Measurements from ENCODE around the gene LEMD2.

The LEMD2 gene

GRCh38 chr6:33774774-33775173 is 14.2 kb downstream of the LEMD2 start:
- DNase-seq (ENCODE audit: low read depth in 2 of 2) = no peak

GRCh38 chr6:33772902-33773472 is 15.9 kb downstream of the LEMD2 start:
- DNase-seq (ENCODE audit: low read depth in 2 of 2) = no peak

GRCh38 chr6:33772082-33772830 is 16.7 kb downstream of the LEMD2 start:
- no peak for DNase-seq (ENCODE audit: low read depth in 2 of 2)

GRCh38 chr6:33771146-33772081 is 17.5 kb downstream of the LEMD2 start:
- peak; percentile 45 to 60 for DNase-seq (ENCODE audit: low read depth in 2 of 2)

- DNase-seq (ENCODE audit: low read depth in 2 of 2) = no peak
Measured at GRCh38 chr6:33770833-33771145, 18.1 kb downstream of the LEMD2 start.

- no peak for DNase-seq (ENCODE audit: low read depth in 2 of 2)
Measured at GRCh38 chr6:33770124-33770832, 18.7 kb downstream of the LEMD2 start.

- DNase-seq (ENCODE audit: low read depth in 2 of 2) = no peak
Measured at GRCh38 chr6:33769248-33769821, 19.6 kb downstream of the LEMD2 start.

GRCh38 chr6:33768644-33769120 is 20.2 kb downstream of the LEMD2 start:
- DNase-seq (ENCODE audit: low read depth in 2 of 2) = peak; percentile 71 to 80

- no peak for DNase-seq (ENCODE audit: low read depth in 2 of 2)
Measured at GRCh38 chr6:33766921-33767907, 21.7 kb downstream of the LEMD2 start.

- no peak for DNase-seq (ENCODE audit: low read depth in 2 of 2)
Measured at GRCh38 chr6:33765368-33765767, 23.6 kb downstream of the LEMD2 start.

GRCh38 chr6:33764036-33764435 is 24.9 kb downstream of the LEMD2 start:
- no peak for DNase-seq (ENCODE audit: low read depth in 2 of 2)

GRCh38 chr6:33763483-33763882 is 25.4 kb downstream of the LEMD2 start:
- no peak for DNase-seq (ENCODE audit: low read depth in 2 of 2)

- no peak for DNase-seq (ENCODE audit: low read depth in 2 of 2)
Measured at GRCh38 chr6:33762713-33763112, 26.2 kb downstream of the LEMD2 start.

GRCh38 chr6:33761922-33762629 is 26.9 kb downstream of the LEMD2 start:
- peak; percentile 32 to 33 for DNase-seq (ENCODE audit: low read depth in 2 of 2)

GRCh38 chr6:33761581-33761921 is 27.4 kb downstream of the LEMD2 start:
- DNase-seq (ENCODE audit: low read depth in 2 of 2) = no peak

- DNase-seq (ENCODE audit: low read depth in 2 of 2) = no peak
Measured at GRCh38 chr6:33759887-33760629, 28.9 kb downstream of the LEMD2 start.

GRCh38 chr6:33758815-33759216 is 30.1 kb downstream of the LEMD2 start:
- DNase-seq (ENCODE audit: low read depth in 2 of 2) = no peak

- no peak for DNase-seq (ENCODE audit: low read depth in 2 of 2)
Measured at GRCh38 chr6:33757906-33758305, 31.0 kb downstream of the LEMD2 start.

- DNase-seq (ENCODE audit: low read depth in 2 of 2) = no peak
Measured at GRCh38 chr6:33757113-33757512, 31.8 kb downstream of the LEMD2 start.
